NCI-H1417 treated with DMSO at 0.1 percent for 48 hours (cell line): ENCODE data around the gene ELMO1.
A peak's percentile ranks its signal among the peaks of the same experiment; 100 is the strongest.

Experiments used
- DNase-seq: peaks from one replicate; lab custom pipeline; 2025; lab: John Stamatoyannopoulos, UW

The ELMO1 gene

DNA sequence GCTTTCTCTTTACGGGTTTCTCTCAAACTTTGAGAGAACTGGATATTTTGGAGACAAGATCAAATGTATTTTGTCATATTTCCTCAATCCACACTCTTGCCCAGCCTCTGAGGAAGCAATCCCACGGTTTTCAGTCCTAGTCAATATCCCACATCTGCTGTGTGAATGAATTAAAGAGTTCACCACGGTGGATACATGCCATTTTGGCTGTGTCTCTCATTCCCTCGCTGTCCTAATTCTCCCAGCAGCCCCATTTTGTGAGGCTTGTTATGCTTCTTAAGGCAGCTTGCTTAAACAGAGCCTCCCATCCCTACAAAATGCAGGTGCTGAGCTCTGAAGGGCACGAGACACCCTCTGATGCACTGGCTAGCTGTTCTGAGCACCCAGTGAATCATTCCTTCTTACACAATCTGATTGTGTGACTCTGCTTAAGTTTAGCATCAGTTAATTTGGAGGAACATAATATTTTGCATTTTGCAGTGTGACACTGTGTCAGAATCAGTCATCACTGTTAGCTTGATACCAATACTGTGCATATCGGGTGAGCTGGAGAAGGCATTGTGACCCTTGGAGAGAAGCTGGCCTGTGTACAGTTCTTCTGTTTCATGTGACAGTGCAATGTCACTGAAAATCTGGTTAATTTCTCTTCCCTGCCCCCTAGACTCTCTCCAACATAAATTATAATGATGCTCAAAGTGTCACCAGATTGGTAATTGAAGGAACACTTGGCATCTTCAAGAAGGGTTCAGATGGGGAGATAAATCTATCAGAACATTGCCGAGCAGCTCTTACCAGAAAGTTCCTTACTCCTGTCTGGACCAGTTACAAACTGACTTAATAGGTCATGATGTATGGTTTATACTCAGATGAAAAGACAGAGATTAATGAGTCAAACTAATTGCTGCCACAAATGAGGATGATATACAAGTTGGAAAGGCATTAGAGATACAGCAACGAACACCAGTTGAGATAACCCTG is 620.6 kb downstream of the ELMO1 start:
- no peak for DNase-seq

DNA sequence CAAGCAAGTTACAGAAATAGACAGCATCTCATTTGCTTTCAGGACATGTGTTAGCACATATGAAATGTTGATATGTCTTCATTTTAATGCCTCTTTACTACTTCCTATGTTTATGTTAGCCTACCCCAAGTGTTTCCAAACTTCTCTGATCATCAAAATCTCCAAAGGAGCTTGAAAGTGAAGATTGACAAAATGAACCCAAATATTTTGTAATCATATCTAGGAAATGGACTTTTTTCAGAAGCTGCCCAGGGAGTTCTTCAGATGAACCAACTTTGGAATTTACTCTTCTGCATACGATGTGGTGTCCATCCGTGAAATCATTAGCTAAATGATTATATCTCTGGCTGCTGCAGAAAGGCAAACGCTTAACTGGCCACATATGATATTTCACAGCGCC is 623.2 kb downstream of the ELMO1 start:
- no peak for DNase-seq

DNA sequence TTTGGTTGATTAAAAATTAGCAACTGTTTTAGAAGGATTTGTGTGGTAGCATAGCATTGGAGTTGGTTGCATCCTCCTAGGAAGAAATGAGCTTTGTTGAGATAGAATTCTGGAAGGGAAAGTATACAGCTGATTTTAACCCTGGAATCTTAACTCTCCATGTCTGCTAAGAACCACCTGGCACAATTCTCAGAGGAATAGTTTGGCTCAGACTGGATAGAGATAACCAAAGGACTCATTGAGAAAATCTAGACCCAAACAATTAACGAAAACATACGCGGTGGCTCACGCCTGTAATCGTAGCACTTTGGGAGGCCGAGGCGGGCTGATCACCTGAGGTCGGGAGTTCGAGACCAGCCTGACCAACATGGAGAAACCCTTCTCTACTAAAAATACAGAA is 625.3 kb downstream of the ELMO1 start:
- no peak for DNase-seq

DNA sequence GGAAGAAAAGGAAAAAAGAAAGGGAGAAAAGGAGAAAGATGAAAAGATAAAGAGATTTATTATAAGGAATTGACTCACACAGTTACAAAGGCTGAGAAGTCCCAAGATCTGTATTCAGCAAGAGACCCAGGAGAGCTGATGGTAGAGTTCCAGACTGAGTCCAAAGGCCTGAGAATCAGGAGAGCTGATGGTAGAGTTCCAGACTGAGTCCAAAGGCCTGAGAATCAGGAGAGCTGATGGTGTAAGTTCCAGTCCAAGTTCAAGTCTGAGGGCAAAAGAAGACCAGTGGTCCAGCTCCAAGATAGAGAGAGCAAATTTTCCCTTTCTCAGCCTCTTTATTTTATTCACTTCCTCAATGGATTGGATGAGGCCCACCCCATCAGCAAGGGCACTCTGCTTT is 627.0 kb downstream of the ELMO1 start:
- DNase-seq: no peak

DNA sequence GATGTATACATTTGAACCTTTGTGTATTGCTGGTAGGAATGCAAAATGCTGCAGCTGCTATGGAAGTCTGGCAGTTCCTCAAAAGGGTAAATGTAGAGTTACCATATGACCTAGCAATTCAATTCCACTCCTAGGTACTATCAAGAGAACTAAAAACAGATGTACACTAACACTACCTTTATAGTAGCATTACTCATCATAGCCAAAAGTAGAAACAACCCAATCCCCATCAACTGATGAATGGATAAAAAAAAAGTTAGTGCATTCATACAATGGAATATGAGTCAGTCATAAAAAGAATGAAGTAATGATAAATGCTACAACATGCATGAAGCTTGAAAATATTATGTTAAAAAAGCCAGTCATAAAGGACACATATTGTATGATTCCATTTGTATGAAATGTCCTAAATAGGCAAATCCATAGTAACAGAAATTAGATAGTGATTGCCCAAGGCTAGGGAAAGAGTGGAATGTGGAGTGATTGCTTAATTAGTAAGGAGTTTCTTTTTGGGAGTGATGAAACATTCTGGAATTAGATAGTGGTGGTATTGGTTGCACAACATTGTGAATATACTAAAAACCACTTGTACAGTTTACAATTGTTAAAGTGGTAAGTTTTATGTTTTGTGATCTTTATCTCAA is 628.0 kb downstream of the ELMO1 start:
- no peak for DNase-seq

DNA sequence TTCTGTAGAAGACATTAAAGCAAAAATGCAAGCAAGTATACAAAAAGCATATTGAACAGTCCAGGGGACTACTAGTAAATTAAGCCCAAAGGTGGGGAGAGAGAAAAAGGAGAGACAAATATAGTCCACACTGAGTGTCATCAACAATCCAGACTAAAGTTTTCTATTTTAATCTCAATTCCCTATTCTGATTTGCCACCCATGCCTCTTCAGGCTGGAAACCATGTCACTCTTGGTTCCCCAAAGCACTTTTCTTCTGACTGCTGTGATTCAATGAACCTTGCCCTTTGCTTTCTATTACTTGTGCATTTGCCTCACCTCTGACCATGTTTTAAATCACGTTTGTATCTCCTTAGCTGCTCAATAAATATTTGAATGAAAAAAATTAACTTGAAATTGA is 629.0 kb downstream of the ELMO1 start:
- DNase-seq: no peak

DNA sequence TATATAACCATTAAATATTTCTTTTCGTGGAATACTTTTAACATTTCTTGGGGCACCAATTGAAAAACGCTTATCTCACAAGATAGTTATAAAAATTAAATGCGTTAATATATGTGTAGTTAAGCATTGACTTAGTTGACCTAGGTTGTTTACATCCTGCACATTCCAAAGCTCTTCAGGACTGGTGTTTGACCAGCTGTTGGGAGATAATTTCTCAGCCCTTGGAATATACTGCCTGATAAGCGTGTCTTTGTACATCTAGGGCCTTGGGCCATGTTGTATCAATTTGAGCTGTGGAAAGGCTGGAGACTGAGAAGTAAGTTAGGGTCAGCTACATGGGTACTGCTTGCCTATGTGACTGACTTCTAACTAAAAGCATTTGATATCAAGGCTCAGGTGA is 634.4 kb downstream of the ELMO1 start:
- no peak for DNase-seq

DNA sequence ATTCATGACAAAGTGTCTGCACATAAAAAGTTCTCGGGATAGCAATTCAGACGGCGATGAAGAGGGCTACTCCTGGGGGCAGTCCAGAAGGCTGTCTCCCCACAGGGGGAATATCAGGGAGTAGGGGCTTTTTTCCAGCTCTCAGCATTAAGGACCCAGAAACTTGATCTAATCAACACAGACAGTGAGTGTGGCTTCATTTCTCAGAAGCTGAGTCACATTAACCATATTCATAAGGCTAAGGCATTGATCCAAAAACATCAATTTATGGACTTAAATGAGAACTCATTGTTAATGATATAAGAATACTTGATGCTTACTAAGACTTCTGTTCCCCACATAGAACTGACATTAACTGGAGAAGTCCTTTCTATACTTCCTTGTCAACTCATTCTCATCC is 636.9 kb downstream of the ELMO1 start:
- DNase-seq: no peak

DNA sequence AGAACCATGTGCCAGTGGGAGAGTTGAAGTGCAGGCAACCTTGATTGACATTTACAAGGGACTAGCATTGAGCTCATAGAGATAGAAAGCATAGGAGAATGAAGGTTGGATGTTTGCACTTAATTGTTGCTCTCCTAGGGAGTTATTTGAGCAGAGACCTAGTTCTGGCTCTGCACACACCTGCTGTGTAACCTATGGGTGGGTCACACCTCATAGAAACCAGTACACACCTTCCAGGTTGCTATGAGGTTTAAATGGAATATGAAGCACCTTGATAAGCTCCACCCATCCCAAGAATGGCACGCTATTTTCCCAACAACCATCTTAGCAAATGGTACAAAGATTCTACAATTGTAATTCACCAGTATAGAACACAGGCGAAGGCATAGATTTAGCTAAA is 638.2 kb downstream of the ELMO1 start:
- peak; percentile 18 for DNase-seq

DNA sequence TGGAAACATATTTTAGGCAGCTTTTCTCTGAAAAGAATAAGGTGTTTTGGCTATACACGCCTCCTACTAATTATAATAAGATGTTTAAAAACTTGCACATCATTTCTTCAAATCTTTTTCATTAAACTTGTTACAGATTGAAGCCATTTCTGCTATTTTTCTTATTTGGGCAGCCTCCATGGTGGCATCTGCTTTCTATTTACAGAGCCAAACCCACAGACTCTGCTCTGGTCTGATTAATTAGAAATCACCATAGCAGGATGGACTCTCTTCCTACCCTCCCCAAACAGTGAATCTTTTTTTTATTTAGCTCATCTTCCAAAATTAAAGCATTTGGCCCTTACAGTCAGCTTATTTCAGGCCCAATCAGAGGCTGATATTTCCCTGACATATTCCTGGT is 638.6 kb downstream of the ELMO1 start:
- no peak for DNase-seq

DNA sequence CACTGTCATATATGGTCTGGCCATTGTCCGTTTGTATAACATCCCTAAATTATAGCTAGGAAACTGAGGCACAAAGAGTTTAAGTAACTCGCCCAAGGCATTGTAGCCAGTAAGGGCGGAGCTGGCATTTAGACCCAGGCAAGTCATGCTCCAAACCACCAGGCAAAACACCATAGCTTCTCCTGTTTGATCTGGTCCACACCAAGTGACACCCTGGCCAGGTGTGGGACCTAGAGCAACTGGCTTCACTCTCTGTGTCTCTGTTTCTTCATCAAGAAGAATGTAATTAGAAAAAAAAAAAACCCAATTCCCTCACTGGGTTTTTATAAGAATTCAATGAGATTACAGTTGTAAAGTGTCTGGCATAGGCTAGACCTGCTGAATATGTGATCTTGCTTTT is 639.2 kb downstream of the ELMO1 start:
- DNase-seq: no peak

DNA sequence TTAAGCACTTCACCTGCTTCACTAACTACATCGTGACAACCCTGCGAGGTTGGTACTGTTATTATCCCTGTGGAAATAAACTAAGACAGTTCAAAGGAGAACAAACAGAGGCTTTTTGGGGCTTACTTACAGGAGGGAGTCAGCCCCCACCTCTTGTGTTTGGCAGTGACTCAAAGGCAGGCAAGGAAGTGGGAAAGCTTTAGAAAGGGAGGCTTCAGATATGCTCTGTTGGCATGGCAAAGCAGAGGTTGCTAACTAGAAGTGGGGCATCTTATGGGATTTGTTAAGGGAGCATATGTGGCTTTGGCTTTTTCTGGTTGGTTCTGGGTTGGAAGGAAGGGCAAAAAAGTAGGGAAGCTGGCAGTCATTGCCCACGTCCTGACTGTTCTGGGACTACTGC is 639.6 kb downstream of the ELMO1 start:
- no peak for DNase-seq

DNA sequence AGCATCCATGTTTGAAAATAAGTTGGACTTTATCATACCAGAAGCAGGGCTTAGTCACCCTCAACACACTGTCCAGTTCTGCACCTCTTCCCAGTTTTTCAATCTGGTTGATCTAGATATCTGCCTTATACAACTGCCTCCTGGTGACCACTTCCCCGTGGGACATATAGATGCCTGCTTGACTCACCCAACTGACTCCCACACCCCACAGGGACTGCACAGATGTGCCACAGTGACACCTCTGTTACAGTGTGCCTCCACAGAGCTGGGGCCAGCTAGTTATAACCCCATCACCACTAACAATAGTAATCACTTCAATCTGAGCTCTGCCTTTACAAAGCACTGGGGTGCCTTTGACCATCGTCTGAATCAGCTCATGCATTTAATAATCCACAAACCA is 641.8 kb downstream of the ELMO1 start:
- DNase-seq: no peak
